Measurements from ENCODE around the gene GBGT1. TPM values are rescaled to one million over a fixed set of nuclear protein-coding genes. Genes with fewer than 3 reads are reported as not detected.
A peak's percentile ranks its signal among the peaks of the same experiment; 100 is the strongest.

Gene GBGT1
- total and polyA plus RNA-seq, 2 experiments from 2014 or later, result 3.7 to 22.4 TPM

GRCh38 chr9:133118179-133118520 is 45.6 kb downstream of the GBGT1 start (continued):
- no peak for TF ChIP-seq REST (IDR thresholded peaks at IDR 0.05; ENCODE audit: unreplicated experiment)

- Histone ChIP-seq H3K4me2 (no peak overlapping the region), H3K27me3 (ENCODE audit: insufficient read depth) (peaks cover 38% of the 10 kb centered on the region; the same call in 1 of the 2 replicates), H4K20me1 (replicated peaks; ENCODE audit: insufficient read depth) (peaks cover 4% of the 10 kb centered on the region; the same call in 1 of the 2 replicates), H3K36me3 (ENCODE audit: insufficient read depth) (no peaks in the 10 kb centered on the region), H3K79me2 (replicated peaks; ENCODE audit: insufficient read depth) (no peaks in the 10 kb centered on the region), H3K27ac (ENCODE audit: low read depth) (no peak overlapping the region), H3F3A (replicated peaks; ENCODE audit: low read depth) (0 out of 2 replicates have a peak, but pooled peaks cover 2% of the 10 kb centered on the region), H3K4me1 (ENCODE audit: insufficient read depth) (no peaks in the 10 kb centered on the region; the same call in 1 of the 2 replicates), H2AFZ (no peak overlapping the region), H3K4me3 (no peak overlapping the region), H3K9me2 (ENCODE audit: insufficient read depth) (no peaks in the 10 kb centered on the region)
- H3K36me3 Mint-ChIP-seq (ENCODE audit: low read depth), result no peaks in the 10 kb centered on the region
- no peaks in the 10 kb centered on the region; the same call in 2 of the 3 replicates for H3K9me3 Mint-ChIP-seq
- peaks cover 37% of the 10 kb centered on the region for H3K27me3 Mint-ChIP-seq (ENCODE audit: insufficient read depth, low read depth, poor library complexity)
- DNase-seq (ENCODE audit: low spot score) (no peak), ATAC-seq (no peak)
- H3K4me3 Mint-ChIP-seq, result no peak overlapping the region; the same call in 2 of the 3 replicates
- 0 out of 2 replicates have a peak overlapping the region, but pooled peaks have one; percentile 31 for H3K27ac Mint-ChIP-seq
- peaks cover 15% of the 10 kb centered on the region for H3K4me1 Mint-ChIP-seq
- TF ChIP-seq ZNF114 (CRISPR knock-in tag; IDR thresholded peaks at IDR 0.05), result no peak
- no peak for TF ChIP-seq ZNF331 (CRISPR knock-in tag; IDR thresholded peaks at IDR 0.05; ENCODE audit: low read depth)
- TF ChIP-seq JUNB (IDR thresholded peaks at IDR 0.05; ENCODE audit: unreplicated experiment), result no peak
- no peak for TF ChIP-seq POLR2AphosphoS5 (IDR thresholded peaks at IDR 0.05; ENCODE audit: low read depth)
- TF ChIP-seq, protein P1, sequence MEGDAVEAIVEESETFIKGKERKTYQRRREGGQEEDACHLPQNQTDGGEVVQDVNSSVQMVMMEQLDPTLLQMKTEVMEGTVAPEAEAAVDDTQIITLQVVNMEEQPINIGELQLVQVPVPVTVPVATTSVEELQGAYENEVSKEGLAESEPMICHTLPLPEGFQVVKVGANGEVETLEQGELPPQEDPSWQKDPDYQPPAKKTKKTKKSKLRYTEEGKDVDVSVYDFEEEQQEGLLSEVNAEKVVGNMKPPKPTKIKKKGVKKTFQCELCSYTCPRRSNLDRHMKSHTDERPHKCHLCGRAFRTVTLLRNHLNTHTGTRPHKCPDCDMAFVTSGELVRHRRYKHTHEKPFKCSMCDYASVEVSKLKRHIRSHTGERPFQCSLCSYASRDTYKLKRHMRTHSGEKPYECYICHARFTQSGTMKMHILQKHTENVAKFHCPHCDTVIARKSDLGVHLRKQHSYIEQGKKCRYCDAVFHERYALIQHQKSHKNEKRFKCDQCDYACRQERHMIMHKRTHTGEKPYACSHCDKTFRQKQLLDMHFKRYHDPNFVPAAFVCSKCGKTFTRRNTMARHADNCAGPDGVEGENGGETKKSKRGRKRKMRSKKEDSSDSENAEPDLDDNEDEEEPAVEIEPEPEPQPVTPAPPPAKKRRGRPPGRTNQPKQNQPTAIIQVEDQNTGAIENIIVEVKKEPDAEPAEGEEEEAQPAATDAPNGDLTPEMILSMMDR (conservative IDR thresholded peaks at IDR 0.05; ENCODE audit: low read depth in 2 of 2), result no peak
- no peak for TF ChIP-seq EZH2 (IDR thresholded peaks at IDR 0.05; ENCODE audit: low read depth, unreplicated experiment)
- TF ChIP-seq ETS1 (IDR thresholded peaks at IDR 0.05), result no peak
- no peak for TF ChIP-seq REST (IDR thresholded peaks at IDR 0.05; ENCODE audit: unreplicated experiment)
- TF ChIP-seq STAT1 (IDR thresholded peaks at IDR 0.05; ENCODE audit: unreplicated experiment), result no peak
- no peak for TF ChIP-seq CREB1 (CRISPR knock-in tag; IDR thresholded peaks at IDR 0.05; ENCODE audit: low read depth)
- TF ChIP-seq NANOG (IDR thresholded peaks at IDR 0.05; ENCODE audit: borderline replicate concordance), result no peak
These were observed 46.2 kb downstream of the GBGT1 start for GRCh38 chr9:133117271-133118178.

Measured in GM23338 (cell line).